ENCODE data around the gene MALSU1.

DNA sequence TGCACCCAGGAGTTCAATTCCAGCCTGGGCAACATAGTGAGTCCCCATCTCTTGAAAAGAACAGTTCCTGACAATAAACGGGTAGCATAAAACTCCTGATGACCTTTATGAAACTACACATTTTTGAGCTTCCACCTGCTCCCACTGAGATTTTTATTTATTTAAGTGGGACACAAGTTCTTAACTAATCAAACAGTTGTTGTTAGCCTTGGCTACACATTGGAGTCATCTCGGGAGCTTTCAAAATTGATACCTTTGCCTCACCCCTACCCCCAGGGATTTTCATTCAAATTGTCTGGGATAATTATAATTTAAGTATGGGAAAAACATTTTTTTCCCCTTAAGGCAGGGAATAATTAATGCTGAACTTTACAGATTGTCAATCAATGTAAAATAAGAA is 39.3 kb downstream of the MALSU1 start:
- TF ChIP-seq, protein P1, sequence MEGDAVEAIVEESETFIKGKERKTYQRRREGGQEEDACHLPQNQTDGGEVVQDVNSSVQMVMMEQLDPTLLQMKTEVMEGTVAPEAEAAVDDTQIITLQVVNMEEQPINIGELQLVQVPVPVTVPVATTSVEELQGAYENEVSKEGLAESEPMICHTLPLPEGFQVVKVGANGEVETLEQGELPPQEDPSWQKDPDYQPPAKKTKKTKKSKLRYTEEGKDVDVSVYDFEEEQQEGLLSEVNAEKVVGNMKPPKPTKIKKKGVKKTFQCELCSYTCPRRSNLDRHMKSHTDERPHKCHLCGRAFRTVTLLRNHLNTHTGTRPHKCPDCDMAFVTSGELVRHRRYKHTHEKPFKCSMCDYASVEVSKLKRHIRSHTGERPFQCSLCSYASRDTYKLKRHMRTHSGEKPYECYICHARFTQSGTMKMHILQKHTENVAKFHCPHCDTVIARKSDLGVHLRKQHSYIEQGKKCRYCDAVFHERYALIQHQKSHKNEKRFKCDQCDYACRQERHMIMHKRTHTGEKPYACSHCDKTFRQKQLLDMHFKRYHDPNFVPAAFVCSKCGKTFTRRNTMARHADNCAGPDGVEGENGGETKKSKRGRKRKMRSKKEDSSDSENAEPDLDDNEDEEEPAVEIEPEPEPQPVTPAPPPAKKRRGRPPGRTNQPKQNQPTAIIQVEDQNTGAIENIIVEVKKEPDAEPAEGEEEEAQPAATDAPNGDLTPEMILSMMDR (IDR thresholded peaks at IDR 0.05) = no peak
- no peak for TF ChIP-seq POLR2A (IDR thresholded peaks at IDR 0.05)

Data from testis (tissue), 2 donors.